SU-DHL-6 (cell line): ENCODE results near the gene TES.

Experiments used
- CTCF ChIP-seq: fragments of 200-600 bp; sonication (generic); IDR thresholded peaks from one replicate; pipeline ENCODE4 v1.5.1; 2017; ENCODE audit warnings: antibody characterized with exemption, mild to moderate bottlenecking, low read length, moderate library complexity; ENCODE audit not compliant: insufficient read depth, poor library complexity, severe bottlenecking
- EZH2phosphoT487 ChIP-seq: fragments of 200-600 bp; sonication (generic), shearing (Covaris generic); conservative IDR thresholded peaks from 2 replicates; pipeline ENCODE4 v1.6.1; 2018; ENCODE audit warnings: mild to moderate bottlenecking, antibody characterized with exemption, low read length, moderate library complexity, mixed read lengths

GRCh38 chr7:116177009-116177408, 33.3 kb upstream of the TES start:
- no peak for TF ChIP-seq CTCF
- TF ChIP-seq EZH2phosphoT487: no peak
